Measurements from ENCODE around the gene G6PC3.
A peak's percentile ranks its signal among the peaks of the same experiment; 100 is the strongest.

The G6PC3 gene

DNA sequence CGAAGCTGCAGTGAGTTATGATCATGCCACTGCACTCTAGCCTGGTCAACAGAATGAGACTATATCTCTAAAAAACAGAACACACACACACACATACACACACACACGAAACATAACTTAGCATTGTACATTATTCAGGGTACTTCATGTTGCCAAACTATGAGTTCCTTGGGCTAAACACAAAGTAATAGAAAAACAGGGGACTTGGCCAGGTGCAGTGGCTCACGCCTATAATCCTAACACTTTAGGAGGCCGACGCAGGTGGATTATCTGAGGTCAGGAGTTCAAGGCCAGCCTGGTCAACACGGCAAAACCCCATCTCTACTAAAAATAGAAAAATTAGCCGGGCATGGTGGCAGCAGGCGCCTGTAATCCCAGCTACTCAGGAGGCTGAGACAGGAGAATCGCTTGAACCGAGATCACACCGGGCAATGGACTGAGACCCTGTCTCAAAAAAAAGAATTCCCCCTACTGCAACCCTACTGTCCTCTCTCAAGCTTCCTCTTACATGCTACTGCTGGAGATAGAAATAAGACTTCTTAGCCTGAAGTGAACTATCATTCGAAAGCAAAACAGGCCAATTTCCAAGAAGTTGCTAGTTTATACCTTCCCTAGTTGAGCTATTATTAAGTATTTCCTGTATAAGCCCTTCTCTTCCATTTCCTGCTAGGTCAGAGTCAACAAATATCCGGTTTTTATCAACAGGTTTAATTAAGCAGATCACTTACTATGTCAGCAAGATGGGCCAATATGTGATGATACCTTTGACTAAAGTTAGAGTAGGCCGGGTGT is 11.2 kb upstream of the G6PC3 start:
- no peak for DNase-seq (ENCODE audit: low read depth, low spot score)
- TF ChIP-seq CTCF (IDR thresholded peaks at IDR 0.05; ENCODE audit: low read depth, low read length): no peak
- in situ Hi-C loops (cut with HindIII; ENCODE audit: low sequenced_read_pairs): no loop called here
- H3K4me3 ChIP-seq (ENCODE audit: low read depth, low read length): no peak overlapping the region

DNA sequence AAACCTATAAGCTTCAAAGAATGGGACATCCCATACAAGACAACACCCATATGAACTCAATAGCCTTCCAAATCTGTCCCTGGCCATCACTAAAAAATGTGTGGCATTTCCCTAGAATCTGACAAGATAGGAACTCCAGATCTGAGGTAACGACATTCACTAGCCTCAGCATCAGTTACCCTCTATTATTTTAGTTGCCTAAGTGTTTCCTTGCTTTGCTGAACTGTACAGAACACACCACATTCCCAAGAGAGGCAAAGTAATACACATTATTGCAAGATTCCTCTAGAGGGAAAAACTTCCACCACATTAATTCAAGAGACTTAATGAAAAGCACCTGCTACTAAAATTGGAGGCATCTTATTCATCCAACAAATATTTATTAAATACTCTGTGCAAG is 9.1 kb upstream of the G6PC3 start:
- H3K4me3 ChIP-seq (ENCODE audit: low read depth, low read length): no peak overlapping the region
- DNase-seq (ENCODE audit: low read depth, low spot score): no peak
- in situ Hi-C loops (cut with HindIII; ENCODE audit: low sequenced_read_pairs): no loop called here
- no peak for TF ChIP-seq CTCF (IDR thresholded peaks at IDR 0.05; ENCODE audit: low read depth, low read length)

DNA sequence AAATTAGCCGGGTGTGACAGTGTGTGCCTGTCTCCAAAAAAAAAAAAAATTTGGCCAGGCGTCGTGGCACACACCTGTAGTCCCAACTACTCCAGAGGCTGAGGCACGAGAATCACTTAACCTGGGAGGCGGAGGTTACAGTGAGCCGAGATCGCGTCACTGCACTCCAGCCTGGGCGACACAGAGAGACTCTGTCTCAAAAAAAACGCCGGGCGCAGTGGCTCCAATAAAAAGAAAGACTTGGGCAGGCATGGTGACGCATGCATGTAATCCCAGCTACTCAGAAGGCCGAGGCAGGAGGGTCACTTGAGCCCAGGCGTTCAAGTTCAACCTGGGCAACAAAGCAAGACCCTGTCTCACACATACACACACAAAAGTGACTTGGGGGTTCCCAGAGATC is 7.7 kb upstream of the G6PC3 start:
- no peak for TF ChIP-seq CTCF (IDR thresholded peaks at IDR 0.05; ENCODE audit: low read depth, low read length)
- H3K4me3 ChIP-seq (ENCODE audit: low read depth, low read length): no peak overlapping the region
- no peak for DNase-seq (ENCODE audit: low read depth, low spot score)
- in situ Hi-C loops (cut with HindIII; ENCODE audit: low sequenced_read_pairs): no loop called here

DNA sequence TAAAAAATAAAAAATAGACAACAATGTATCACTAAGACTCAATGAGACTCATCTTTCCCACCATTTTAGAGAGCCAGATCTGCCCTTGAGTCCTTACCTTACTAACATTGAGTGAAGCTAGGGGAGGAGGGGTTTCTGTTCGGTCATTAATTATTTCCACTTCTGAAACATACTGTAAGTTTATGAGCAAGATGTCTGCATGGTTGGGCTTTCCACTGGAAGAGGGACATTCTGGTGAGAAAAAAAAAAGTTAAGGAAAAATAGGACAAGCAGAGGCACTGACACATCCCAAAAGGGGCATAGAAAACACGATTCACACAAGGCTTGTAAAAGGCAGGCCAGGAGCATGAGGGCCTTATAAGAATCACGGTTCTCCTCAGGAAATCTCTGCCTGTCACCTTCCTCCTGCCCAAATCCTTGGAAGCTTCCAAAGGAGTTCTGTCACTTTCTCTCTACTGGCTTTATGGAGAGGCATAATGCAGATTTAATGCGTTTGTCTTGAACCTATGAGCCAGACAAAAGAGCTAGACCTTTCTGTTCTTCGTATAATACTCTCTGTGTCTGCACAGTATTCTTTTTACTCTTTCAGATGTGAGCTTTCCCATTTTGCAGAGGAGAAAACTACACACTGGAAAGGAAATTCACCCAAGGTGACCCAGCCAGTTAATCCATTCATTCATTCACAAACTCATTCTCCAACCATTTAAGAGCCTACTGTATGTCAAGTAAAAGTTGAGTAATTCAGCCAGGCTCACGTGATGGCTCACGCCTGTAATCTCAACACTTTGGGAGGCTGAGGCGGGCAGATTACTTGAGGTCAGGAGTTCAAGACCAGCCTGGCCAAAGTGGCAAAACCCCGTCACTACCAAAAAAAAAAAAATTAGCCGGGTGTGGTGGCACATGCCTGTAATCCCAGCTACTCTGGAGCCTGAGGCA is 6.6 kb upstream of the G6PC3 start:
- no peak overlapping the region for H3K4me3 ChIP-seq (ENCODE audit: low read depth, low read length)
- DNase-seq (ENCODE audit: low read depth, low spot score): no peak
- no peak for TF ChIP-seq CTCF (IDR thresholded peaks at IDR 0.05; ENCODE audit: low read depth, low read length)
- in situ Hi-C loops (cut with HindIII; ENCODE audit: low sequenced_read_pairs): no loop called here

- in situ Hi-C loops (cut with HindIII; ENCODE audit: low sequenced_read_pairs): no loop called here
- peak; percentile 16 for DNase-seq (ENCODE audit: low read depth, low spot score)
- H3K4me3 ChIP-seq (ENCODE audit: low read depth, low read length): peak overlapping the region; percentile 71
- TF ChIP-seq CTCF (IDR thresholded peaks at IDR 0.05; ENCODE audit: low read depth, low read length): no peak
Observed at GRCh38 chr17:44065668-44066203, 4.8 kb upstream of the G6PC3 start.

DNA sequence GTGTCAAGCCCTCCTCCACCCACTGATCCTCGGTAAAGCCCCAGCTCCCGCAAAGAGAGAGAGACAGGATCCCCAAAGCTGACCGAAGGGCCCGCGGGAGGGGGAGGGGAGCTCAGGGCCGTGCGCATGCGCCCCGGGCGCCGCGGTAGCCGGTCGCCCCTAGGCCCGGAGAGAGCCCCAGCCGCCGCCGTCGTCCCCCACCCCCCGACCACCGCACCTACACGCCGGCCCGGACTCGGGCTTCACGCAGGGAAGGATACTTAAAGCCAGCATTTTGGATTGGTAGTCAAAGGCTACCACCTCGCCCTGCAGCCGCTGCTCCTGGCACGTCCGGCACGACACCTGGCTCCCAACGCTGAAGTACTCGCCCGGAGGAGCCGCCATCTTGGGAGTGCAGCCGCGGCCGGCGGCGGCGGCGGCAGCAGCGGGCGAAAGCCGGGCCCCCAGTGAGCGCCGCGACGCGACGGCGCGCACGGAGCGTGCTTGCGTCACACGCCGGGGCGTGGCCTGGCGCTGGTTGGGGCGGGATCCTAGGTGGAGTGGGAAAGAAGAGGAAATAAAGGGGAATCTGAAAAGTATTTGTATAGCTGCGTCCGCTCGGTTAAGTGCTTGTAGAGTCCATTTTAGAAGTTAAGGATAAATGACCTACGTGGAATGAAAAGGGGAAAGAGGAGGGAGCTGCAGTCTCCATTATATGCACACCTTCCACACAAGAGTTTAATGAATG is 4.2 kb upstream of the G6PC3 start, which contains the start of gene LSM12:
Gene LSM12 (minus strand): TSS at position 468 of the 727 bp plus-strand sequence. CDS start 84 bp downstream, at position 384.
- no peak for TF ChIP-seq CTCF (IDR thresholded peaks at IDR 0.05; ENCODE audit: low read depth, low read length)

More for the DNA sequence above, 4.2 kb upstream of the G6PC3 start, which contains the start of gene LSM12:
- in situ Hi-C loops (cut with HindIII; ENCODE audit: low sequenced_read_pairs): no loop called here
- H3K4me3 ChIP-seq (ENCODE audit: low read depth, low read length): peak within 1 kb of the TSS; percentile 71
- DNase-seq (ENCODE audit: low read depth, low spot score): peak; percentile 92

Data from astrocyte of the spinal cord (primary cell).